Measurements from ENCODE around the gene CD79A.

The CD79A gene

DNA sequence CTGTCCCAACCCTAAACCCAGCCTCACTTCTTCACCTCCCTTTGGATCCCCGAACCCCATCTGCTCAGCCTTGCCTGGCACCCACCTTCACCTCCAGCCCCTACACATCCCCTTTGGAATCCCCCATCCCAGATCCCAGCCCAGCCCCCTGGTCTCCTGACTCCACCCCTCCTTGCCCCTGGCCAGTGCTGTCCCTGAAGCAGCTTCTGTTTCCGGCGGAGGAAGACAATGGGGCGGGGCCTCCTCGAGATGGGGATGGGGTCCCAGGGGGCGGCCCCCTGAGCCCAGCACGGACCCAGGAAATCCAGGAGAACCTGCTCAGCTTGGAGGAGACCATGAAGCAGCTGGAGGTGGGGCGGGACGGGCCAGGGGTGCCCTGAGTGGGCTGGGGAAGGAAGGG lies 29.2 kb downstream of the CD79A start:
- Histone ChIP-seq H3K27me3 (replicated peaks; ENCODE audit: control insufficient read depth, insufficient read depth, low read length) (no peaks in the 10 kb centered on the region), H3K4me3 (replicated peaks; ENCODE audit: low read depth, low read length) (no peak overlapping the region), H3K36me3 (ENCODE audit: control insufficient read depth, insufficient read depth, low read length) (peaks cover 52% of the 10 kb centered on the region)
- TF ChIP-seq, protein P1, sequence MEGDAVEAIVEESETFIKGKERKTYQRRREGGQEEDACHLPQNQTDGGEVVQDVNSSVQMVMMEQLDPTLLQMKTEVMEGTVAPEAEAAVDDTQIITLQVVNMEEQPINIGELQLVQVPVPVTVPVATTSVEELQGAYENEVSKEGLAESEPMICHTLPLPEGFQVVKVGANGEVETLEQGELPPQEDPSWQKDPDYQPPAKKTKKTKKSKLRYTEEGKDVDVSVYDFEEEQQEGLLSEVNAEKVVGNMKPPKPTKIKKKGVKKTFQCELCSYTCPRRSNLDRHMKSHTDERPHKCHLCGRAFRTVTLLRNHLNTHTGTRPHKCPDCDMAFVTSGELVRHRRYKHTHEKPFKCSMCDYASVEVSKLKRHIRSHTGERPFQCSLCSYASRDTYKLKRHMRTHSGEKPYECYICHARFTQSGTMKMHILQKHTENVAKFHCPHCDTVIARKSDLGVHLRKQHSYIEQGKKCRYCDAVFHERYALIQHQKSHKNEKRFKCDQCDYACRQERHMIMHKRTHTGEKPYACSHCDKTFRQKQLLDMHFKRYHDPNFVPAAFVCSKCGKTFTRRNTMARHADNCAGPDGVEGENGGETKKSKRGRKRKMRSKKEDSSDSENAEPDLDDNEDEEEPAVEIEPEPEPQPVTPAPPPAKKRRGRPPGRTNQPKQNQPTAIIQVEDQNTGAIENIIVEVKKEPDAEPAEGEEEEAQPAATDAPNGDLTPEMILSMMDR (IDR thresholded peaks at IDR 0.05; ENCODE audit: insufficient read depth, low read length, poor library complexity, severe bottlenecking) = no peak
- no peak for DNase-seq (ENCODE audit: extremely low read depth, insufficient read length)

DNA sequence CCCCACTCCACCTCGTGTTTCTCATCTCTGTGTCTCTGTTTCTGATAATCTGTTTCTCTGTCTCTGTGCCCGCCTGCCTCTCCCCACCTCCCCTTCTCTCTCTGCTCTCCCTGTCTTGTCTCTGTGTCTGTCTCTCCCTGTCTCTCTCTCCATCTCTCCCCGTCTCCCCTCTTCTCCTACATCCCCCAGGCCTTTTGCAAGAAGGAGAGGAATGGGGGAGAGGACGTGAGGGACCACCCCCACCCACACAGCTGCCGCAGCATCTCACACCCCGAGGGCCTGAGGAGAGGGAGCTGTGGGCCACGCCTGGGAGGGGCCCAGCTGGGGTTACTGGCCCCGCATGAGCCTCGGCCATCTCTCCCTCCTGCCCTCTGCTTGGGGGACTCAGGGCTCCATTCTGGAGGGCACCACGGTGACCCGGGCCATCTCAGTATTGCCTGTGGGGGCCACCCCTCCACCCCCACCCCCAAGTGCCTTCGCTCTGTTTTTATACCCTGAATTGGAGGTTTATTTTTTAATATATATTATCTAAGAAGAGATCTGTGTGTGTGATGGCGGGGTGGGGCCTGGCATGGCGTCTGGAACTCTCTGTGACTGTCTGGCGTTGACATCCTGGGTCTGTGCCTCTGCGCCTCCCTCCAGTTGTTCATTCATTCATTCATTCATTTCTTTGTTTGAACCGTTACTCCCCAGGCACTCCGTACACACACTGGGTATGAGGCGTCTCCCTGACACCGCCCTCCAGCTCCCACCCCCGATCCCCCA lies 30.0 kb downstream of the CD79A start:
- no peaks in the 10 kb centered on the region for H3K27me3 ChIP-seq (replicated peaks; ENCODE audit: control insufficient read depth, insufficient read depth, low read length)
- H3K4me3 ChIP-seq (replicated peaks; ENCODE audit: low read depth, low read length) = no peak overlapping the region
- DNase-seq (ENCODE audit: extremely low read depth, insufficient read length) = no peak
- TF ChIP-seq, protein P1 (IDR thresholded peaks at IDR 0.05; ENCODE audit: insufficient read depth, low read length, poor library complexity, severe bottlenecking) = no peak
- peaks cover 47% of the 10 kb centered on the region for H3K36me3 ChIP-seq (ENCODE audit: control insufficient read depth, insufficient read depth, low read length)

DNA sequence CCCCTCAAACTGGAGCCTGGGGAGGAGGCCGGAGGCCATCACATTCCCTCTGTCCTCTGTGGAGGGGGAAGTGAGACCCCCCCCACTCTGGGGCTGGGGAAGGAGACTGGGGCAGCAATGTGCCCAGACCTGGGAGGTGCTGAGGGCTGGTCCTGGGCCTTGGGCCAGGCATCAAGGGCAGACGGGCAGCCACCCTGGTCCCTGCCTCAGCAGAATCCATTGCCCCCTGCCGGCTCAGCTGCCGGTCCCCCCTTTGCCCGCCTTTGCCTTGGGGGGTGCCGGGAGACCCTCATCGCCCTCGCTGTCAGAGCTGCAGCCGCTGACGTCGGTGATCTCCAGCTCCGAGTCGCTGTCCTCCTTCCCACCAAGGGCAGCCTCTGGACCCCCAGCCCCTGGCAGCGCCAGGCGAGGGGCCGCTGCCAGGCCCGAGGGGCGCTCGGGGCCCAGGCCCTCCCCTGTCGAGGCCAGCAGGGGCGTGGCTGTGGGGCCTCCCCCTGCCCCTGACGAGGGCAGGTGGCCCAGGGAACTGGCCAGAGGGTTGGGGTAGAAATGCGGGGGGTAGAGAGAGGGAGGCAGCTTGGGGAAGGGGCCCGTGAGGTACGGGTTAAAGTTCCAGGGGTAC lies 31.0 kb downstream of the CD79A start:
- peaks cover 36% of the 10 kb centered on the region for H3K36me3 ChIP-seq (ENCODE audit: control insufficient read depth, insufficient read depth, low read length)
- TF ChIP-seq, protein P1 (IDR thresholded peaks at IDR 0.05; ENCODE audit: insufficient read depth, low read length, poor library complexity, severe bottlenecking) = no peak
- no peak overlapping the region for H3K4me3 ChIP-seq (replicated peaks; ENCODE audit: low read depth, low read length)
- H3K27me3 ChIP-seq (replicated peaks; ENCODE audit: control insufficient read depth, insufficient read depth, low read length) = no peaks in the 10 kb centered on the region; the same call in 1 of the 2 replicates
- no peak for DNase-seq (ENCODE audit: extremely low read depth, insufficient read length)

DNA sequence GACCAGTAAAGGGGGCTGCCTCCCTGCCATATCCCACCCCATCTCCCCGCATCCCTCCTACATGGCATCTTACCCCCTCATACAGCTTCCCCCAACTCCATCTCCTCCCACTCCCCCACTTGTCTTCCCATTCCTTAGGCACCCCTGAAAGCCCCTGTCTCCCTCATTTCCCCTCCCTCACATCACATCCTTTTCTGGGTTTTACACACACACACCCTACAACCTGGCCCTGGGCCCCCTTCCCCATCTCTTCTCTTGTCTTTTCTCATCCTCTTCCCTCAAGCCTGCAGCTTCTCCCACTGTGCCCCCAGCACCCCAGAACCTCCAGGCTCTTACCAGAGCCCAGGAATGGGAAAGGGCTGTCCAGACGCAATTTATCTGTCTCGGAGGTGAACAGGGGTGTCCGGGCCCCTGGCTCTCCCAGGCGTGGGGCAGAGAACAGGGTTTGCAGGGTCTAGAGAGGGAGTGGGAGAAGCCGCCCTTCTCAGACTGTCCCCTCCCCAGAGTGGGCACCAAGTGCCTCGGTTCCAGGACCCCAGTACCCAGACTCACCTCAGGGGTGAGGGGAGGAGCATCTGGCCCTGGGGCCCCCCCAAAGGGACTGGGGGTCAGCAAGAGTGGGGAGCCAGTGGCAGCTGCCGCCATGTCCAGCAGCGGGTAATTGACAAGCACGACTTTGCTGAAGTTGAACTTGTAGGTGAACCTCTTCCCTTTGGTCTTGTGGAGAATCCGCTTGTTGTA lies 31.8 kb downstream of the CD79A start:
- DNase-seq (ENCODE audit: extremely low read depth, insufficient read length) = no peak
- Histone ChIP-seq H3K27me3 (replicated peaks; ENCODE audit: control insufficient read depth, insufficient read depth, low read length) (peaks cover 2% of the 10 kb centered on the region), H3K4me3 (replicated peaks; ENCODE audit: low read depth, low read length) (no peak overlapping the region), H3K36me3 (ENCODE audit: control insufficient read depth, insufficient read depth, low read length) (peaks cover 29% of the 10 kb centered on the region)
- TF ChIP-seq, protein P1 (IDR thresholded peaks at IDR 0.05; ENCODE audit: insufficient read depth, low read length, poor library complexity, severe bottlenecking) = no peak

DNA sequence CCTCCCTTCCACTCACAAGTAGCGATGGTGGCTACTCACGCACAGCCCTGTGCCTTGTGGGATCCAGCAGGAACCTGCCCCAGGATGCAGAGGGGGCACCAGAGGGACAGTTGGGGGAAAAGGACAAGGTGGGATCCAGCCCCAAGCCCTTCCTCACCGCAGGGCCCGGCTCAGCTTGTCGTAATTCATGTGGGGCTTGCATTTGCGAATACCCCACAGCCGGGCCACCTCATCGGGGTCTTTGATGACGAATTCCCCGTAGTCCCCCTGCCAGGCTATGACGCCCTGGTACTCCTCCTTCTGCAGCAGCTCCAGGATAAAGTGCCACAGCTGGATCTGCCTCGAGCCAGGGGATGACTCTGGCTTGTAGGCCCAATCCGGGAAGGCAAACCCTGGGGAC lies 32.6 kb downstream of the CD79A start:
- peaks cover 2% of the 10 kb centered on the region for H3K27me3 ChIP-seq (replicated peaks; ENCODE audit: control insufficient read depth, insufficient read depth, low read length)
- H3K36me3 ChIP-seq (ENCODE audit: control insufficient read depth, insufficient read depth, low read length) = peaks cover 22% of the 10 kb centered on the region
- H3K4me3 ChIP-seq (replicated peaks; ENCODE audit: low read depth, low read length) = no peak overlapping the region
- TF ChIP-seq, protein P1 (IDR thresholded peaks at IDR 0.05; ENCODE audit: insufficient read depth, low read length, poor library complexity, severe bottlenecking) = no peak
- no peak for DNase-seq (ENCODE audit: extremely low read depth, insufficient read length)

Measured in GM06990 (cell line).